H1 (cell line): Measurements from ENCODE around the gene ZRANB3. TPM values are rescaled to one million over a fixed set of nuclear protein-coding genes. Genes with fewer than 3 reads are reported as not detected.

Source experiments
- CHD1 ChIP-seq: IDR thresholded peaks from 2 replicates; pipeline ENCODE4 v1.6.1; 2012; ENCODE audit warnings: low read depth, low read length, improper control_type of control experiment
- FOSL1 ChIP-seq: IDR thresholded peaks from 2 replicates; pipeline ENCODE4 v1.6.1; 2011; ENCODE audit warnings: mild to moderate bottlenecking, low read depth, low read length, moderate library complexity; ENCODE audit not compliant: insufficient read depth
- HDAC2 ChIP-seq, 2 experiments: fragments of 300-600 bp in 1 of 2; sonication (generic) in 1 of 2; IDR thresholded peaks; 2 replicates each; pipeline ENCODE4 v1.6.1; 2011 to 2012; ENCODE audit warnings: low read depth in 2 of 2, low read length in 2 of 2, mild to moderate bottlenecking in 2 of 2, moderate library complexity in 2 of 2, borderline replicate concordance in 1 of 2, inconsistent platforms in 1 of 2
- MAFK ChIP-seq: IDR thresholded peaks from 2 replicates; pipeline ENCODE4 v1.6.1; 2012; ENCODE audit warnings: low read depth, mild to moderate bottlenecking, improper control_type of control experiment, low read length
- PHF8 ChIP-seq: fragments of 200-600 bp; sonication (generic); conservative IDR thresholded peaks from 2 replicates; pipeline ENCODE4 v1.7.1; 2012; ENCODE audit warnings: low read depth, mild to moderate bottlenecking, inconsistent platforms, low read length, moderate library complexity
- polyA plus RNA-seq, 7 experiments: library from polyadenylated mRNA; depleted of rRNA in 3 of 7; stranded (reverse) in 5 of 7; unstranded in 2 of 7; fragments of >200 nt in 5 of 7; fragments of 200-250 nt in 2 of 7; gene quantifications; 1 replicate in 5 of 7; 2 replicates in 1 of 7; 4 replicates in 1 of 7; pipeline versions ENCODE4 v1.2.1 to v1.2.3, GENCODE V29; 2011 to 2013; ENCODE audit warnings: missing spikeins in 2 of 7, mixed read lengths in 2 of 7
- total RNA-seq: library from RNA; stranded (reverse); fragmentation: NEBNext Ultra II Directional; extraction: Animal tissue kit (Norgen Biotek cat#: 25700); gene quantifications from 2 replicates; pipeline ENCODE4 v1.2.1, GENCODE V29; 2021

The ZRANB3 gene
- total and polyA plus RNA-seq, 2 of the 8 experiments (the other 6 are each of a cell fraction or from before 2014, with no cell fraction given) = 4.5 to 19.3 TPM

DNA sequence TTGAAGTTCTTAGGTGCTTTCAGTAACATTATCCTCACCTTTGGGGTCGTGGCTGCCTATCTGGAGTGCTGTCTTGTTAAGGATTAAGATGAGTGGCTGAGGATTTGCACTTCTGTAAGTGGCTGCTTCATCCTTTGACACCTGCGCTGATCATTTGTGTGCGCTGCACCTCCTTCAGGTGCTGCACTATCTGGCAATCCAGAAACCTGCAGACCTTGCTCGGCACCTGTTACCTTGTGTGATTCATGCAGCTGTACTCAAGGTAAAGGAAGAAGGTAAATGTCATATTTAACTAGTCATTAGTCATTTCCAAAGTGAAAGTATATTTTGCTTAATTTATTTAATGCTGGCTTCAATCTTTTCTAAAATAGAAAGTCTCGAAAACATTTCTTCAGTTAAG, 368.6 kb downstream of the ZRANB3 start (continued):
- TF ChIP-seq FOSL1 (no peak), PHF8 (no peak), HDAC2 (IDR thresholded peaks at IDR 0.05; ENCODE audit: borderline replicate concordance in 1 of 2, low read depth in 2 of 2, low read length in 2 of 2) (no peak), CHD1 (no peak), MAFK (no peak)
